Left lung (tissue), 10 donors: ENCODE results near the gene HLA-DQA1. TPM values are rescaled to one million over a fixed set of nuclear protein-coding genes. Genes with fewer than 3 reads are reported as not detected.

ENCODE experiments used
- ATAC-seq: fragments of 200-7000 bp; cut with Tn5 transposase; one replicate; pipeline ENCODE4 v1.9.1; 2020; ENCODE audit warnings: moderate library complexity
- DNase-seq, 4 donors: peaks; one replicate each; pipeline ENCODE4 v3.0.0-alpha.2; 2013 to 2020
- H3K27ac ChIP-seq, 2 donors: fragments of 200-600 bp; sonication (generic) in 1 of 2; one replicate each; pipeline versions ENCODE4 v1.5.0 to v1.8.0; 2020 to 2021
- H3K27me3 ChIP-seq, 2 donors: fragments of 200-600 bp; sonication (generic) in 1 of 2; one replicate each; pipeline versions ENCODE4 v1.5.0 to v1.8.0; 2020 to 2021
- H3K36me3 ChIP-seq, 2 donors: fragments of 200-600 bp; sonication (generic) in 1 of 2; one replicate each; pipeline versions ENCODE4 v1.5.0 to v1.8.0; 2020 to 2021
- H3K4me1 ChIP-seq, 2 donors: fragments of 200-600 bp; one replicate each; pipeline ENCODE4 v1.8.0; 2021
- H3K4me3 ChIP-seq, 2 donors: fragments of 200-600 bp; sonication (generic) in 1 of 2; one replicate each; pipeline versions ENCODE4 v1.5.0 to v1.8.0; 2020 to 2021; ENCODE audit warnings: mild to moderate bottlenecking in 1 of 2
- H3K9me3 ChIP-seq, 2 donors: fragments of 200-600 bp; sonication (generic) in 1 of 2; one replicate each; pipeline versions ENCODE4 v1.5.0 to v1.8.0; 2020 to 2021
- intact Hi-C, 2 donors: fragments of 100-400 bp; cut with DNase I; formaldehyde crosslinking; loops; one replicate each; pipeline versions ENCODE4 v1.11.2 to v1.14.2; 2022
- polyA plus RNA-seq, 6 donors: library from polyadenylated mRNA; unstranded; fragments of 120-200 nt; gene quantifications; one replicate each; pipeline ENCODE4 v1.2.1, GENCODE V29; 2013; ENCODE audit not compliant: insufficient read length in 6 of 6
- total RNA-seq, 2 donors: library from RNA; stranded (reverse); fragmentation: NEBNext Ultra II Directional; extraction: Animal tissue kit (Norgen Biotek cat#: 25700); gene quantifications; one replicate each; pipeline ENCODE4 v1.2.1, GENCODE V29; 2021
- TF ChIP-seq, protein P1 (sequence below), 2 donors: fragments of 200-600 bp; sonication (generic) in 1 of 2; IDR thresholded peaks; one replicate each; pipeline versions ENCODE4 v1.5.0 to v1.8.0; 2021; ENCODE audit warnings: antibody characterized with exemption in 2 of 2
- donor health status: DM: no; HTN: yes; CAD: no.
- donor health status: DM: no; HTN: no; CAD: no.

HLA-DQA1 gene
- total and polyA plus RNA-seq, 8 donors, result 3.8 to 200 (median 4.8) TPM

DNA sequence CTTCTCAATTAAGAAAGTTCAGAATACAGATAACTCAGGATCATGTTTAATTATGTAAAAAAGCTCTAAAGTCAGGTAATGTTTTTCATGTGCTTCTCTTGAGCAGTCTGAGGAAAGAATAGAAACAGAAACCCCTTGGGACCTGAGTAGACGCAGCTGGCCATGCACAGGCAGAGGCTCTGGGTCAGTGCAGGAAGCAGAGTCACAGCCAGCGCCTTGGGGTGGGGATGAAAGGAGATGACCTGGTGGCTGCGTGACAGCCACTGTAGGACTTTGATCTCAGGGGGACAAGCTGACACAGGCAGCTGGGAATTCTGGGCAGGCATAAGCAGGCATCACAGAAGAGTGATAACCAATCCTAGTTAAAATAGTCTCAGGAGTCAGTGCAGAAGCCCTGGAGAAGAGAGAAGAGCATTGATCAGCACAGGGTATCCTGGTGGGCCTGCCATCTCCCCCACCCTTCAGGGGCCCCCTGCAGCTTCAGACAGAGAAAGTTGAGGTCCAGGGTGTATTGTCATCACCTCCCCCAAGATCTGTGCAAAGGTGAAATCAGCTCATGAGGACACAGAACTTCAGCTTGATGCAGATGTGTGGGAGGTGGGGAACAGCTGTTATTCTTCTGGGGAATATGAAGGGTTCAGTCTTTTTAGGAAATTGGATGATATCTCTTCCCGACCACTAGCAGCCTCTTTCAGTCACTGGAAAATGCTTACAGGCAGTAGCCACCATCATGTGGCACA lies 22.8 kb downstream of the HLA-DQA1 start:
- H3K4me1 ChIP-seq, result peaks cover 0 to 30% of the 10 kb centered on the region in 2 donors
- H3K27ac ChIP-seq, result no peak overlapping the region
- TF ChIP-seq, protein P1, sequence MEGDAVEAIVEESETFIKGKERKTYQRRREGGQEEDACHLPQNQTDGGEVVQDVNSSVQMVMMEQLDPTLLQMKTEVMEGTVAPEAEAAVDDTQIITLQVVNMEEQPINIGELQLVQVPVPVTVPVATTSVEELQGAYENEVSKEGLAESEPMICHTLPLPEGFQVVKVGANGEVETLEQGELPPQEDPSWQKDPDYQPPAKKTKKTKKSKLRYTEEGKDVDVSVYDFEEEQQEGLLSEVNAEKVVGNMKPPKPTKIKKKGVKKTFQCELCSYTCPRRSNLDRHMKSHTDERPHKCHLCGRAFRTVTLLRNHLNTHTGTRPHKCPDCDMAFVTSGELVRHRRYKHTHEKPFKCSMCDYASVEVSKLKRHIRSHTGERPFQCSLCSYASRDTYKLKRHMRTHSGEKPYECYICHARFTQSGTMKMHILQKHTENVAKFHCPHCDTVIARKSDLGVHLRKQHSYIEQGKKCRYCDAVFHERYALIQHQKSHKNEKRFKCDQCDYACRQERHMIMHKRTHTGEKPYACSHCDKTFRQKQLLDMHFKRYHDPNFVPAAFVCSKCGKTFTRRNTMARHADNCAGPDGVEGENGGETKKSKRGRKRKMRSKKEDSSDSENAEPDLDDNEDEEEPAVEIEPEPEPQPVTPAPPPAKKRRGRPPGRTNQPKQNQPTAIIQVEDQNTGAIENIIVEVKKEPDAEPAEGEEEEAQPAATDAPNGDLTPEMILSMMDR (IDR thresholded peaks at IDR 0.05), result no peak
- H3K27me3 ChIP-seq, result peaks cover 0 to 3% of the 10 kb centered on the region in 2 donors
- DNase-seq (no peak), ATAC-seq (no peak)
- intact Hi-C loops, result no loop called here
- no peak overlapping the region for H3K4me3 ChIP-seq
- H3K36me3 ChIP-seq, result peaks cover 0 to 27% of the 10 kb centered on the region in 2 donors
- peaks cover 0 to 7% of the 10 kb centered on the region in 2 donors for H3K9me3 ChIP-seq

DNA sequence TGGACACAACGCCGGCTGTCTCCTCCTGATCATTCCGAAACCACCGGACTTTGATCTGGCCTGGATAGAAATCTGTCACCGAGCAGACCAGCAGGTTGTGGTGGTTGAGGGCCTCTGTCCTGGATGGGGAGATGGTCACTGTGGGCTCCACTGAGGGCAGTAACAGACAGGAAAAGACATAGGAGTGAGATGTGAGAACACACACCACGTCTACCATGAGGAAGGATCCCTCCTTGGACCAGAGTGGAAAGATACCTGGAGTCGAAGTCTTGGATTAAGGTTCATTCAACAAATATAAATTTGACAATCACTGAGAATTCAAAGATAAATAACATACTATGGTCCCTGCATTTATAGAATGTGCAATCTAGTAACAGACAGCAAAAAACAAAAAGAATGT lies 24.9 kb downstream of the HLA-DQA1 start:
- TF ChIP-seq, protein P1 (IDR thresholded peaks at IDR 0.05), result no peak
- H3K4me1 ChIP-seq, result peaks cover 0 to 32% of the 10 kb centered on the region in 2 donors
- no peak overlapping the region for H3K4me3 ChIP-seq
- peaks cover 0 to 27% of the 10 kb centered on the region in 2 donors for H3K36me3 ChIP-seq
- intact Hi-C loops, result no loop called here
- DNase-seq (no peak), ATAC-seq (no peak)
- no peak overlapping the region for H3K27ac ChIP-seq
- H3K27me3 ChIP-seq, result peaks cover 0 to 5% of the 10 kb centered on the region in 2 donors
- no peaks in the 10 kb centered on the region for H3K9me3 ChIP-seq

DNA sequence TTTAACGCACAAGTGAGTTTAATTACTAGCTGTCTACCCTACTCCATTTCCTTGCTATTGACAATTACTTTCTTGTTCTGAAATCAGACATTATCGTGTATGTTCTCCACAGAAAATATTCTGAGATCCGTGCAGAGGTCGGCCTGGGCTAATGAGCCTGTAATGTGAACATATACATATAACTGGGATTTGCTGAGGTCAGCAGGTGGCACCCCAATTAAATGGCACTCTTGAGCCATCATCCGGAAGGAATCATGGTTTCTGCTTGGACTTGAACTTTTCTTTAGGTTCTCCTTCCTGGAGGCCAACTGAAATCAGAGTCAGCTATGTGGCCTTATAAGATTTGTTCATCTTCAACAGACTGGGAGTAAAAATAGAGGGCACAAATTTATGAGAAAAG lies 25.6 kb downstream of the HLA-DQA1 start:
- Histone ChIP-seq H3K27me3 (peaks cover 0 to 5% of the 10 kb centered on the region in 2 donors), H3K27ac (no peak overlapping the region), H3K9me3 (no peaks in the 10 kb centered on the region), H3K4me3 (no peak overlapping the region), H3K4me1 (peaks cover 0 to 33% of the 10 kb centered on the region in 2 donors), H3K36me3 (peaks cover 0 to 27% of the 10 kb centered on the region in 2 donors)
- TF ChIP-seq, protein P1 (IDR thresholded peaks at IDR 0.05), result no peak
- DNase-seq, result no peak
- intact Hi-C loops, result no loop called here
- ATAC-seq, result no peak

DNA sequence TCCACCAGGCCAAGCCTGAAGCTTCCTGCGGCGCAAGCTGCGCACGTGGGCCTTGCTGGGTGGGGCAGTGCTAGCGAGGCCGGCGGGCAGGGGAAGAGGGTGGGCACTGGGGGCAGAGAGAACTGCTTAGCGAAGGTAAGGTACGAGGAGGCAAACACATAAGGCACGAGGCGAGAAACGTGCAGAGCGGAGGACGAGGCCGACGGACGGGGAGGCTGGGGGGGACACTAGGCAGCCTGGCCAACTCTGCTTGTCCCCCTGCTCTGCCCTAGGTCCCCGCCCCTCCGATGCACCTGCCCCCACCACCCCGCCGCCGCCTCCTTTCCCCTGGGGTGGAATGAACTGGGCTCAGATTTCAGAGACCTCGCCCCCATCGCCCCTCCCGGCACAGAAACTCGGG lies 27.1 kb downstream of the HLA-DQA1 start:
- peak overlapping the region in 1 of 2 donors; percentile 73 for H3K27ac ChIP-seq

DNA sequence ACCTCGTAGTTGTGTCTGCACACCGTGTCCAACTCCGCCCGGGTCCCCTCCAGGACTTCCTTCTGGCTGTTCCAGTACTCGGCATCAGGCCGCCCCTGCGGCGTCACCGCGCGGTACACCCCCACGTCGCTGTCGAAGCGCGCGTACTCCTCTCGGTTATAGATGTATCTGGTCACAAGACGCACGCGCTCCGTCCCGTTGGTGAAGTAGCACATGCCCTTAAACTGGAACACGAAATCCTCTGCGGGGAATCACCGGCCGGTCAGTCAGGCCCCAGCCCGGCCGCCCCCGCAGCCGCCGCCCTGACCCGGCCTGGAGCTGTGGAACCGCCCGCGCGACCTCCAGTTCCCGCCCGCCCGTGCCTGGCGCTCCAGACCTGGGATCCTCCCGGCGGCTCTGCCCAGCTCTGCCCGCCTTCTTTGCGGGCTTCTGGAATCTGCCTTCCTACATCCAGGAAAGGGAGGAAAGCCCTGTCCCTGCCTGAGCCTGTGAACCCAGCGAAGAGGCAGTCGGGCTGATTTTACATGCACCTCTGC lies 27.7 kb downstream of the HLA-DQA1 start:
- intact Hi-C loops, result no loop called here
- H3K4me3 ChIP-seq, result peak overlapping the region in 1 of 2 donors; percentile 50
- H3K27ac ChIP-seq, result peak overlapping the region in 1 of 2 donors; percentile 73
- TF ChIP-seq, protein P1 (IDR thresholded peaks at IDR 0.05), result no peak
- H3K4me1 ChIP-seq, result peaks cover 0 to 45% of the 10 kb centered on the region in 2 donors
- peak; percentile 12 for ATAC-seq
- peak in 1 of 4 donors; percentile 90 for DNase-seq
- H3K36me3 ChIP-seq, result peaks cover 0 to 22% of the 10 kb centered on the region in 2 donors
- H3K27me3 ChIP-seq, result peaks cover 0 to 5% of the 10 kb centered on the region in 2 donors
- no peaks in the 10 kb centered on the region for H3K9me3 ChIP-seq

More for the DNA sequence above, 27.1 kb downstream of the HLA-DQA1 start:
- H3K36me3 ChIP-seq, result peaks cover 0 to 27% of the 10 kb centered on the region in 2 donors
- peaks cover 0 to 5% of the 10 kb centered on the region in 2 donors for H3K27me3 ChIP-seq
- H3K4me1 ChIP-seq, result peaks cover 0 to 40% of the 10 kb centered on the region in 2 donors
- no peak for DNase-seq
- TF ChIP-seq, protein P1 (IDR thresholded peaks at IDR 0.05), result no peak
- peak overlapping the region in 1 of 2 donors; percentile 50 for H3K4me3 ChIP-seq
- intact Hi-C loops, result no loop called here
- ATAC-seq, result no peak
- H3K9me3 ChIP-seq, result no peaks in the 10 kb centered on the region
